ENCODE results near the gene NTHL1. TPM values are rescaled to one million over a fixed set of nuclear protein-coding genes. Genes with fewer than 3 reads are reported as not detected.
A peak's percentile ranks its signal among the peaks of the same experiment; 100 is the strongest.

The NTHL1 gene
- total and polyA plus RNA-seq, 9 of the 15 experiments (the other 6 are each of a cell fraction or from before 2014, with no cell fraction given): 1.1 to 58.8 (median 17.6) TPM

GRCh38 chr16:1992704-1993317, 54.8 kb downstream of the NTHL1 start (continued):
- no peak for TF ChIP-seq RBM25 (IDR thresholded peaks at IDR 0.05; ENCODE audit: low read depth, low read length, severe bottlenecking)
- no peak for TF ChIP-seq MXI1 (IDR thresholded peaks at IDR 0.05; ENCODE audit: low read depth, low read length)
- TF ChIP-seq POLR2B (IDR thresholded peaks at IDR 0.05; ENCODE audit: low read depth, partially characterized antibody): no peak
- no peak for TF ChIP-seq MYBL2 (IDR thresholded peaks at IDR 0.05; ENCODE audit: low read depth)
- TF ChIP-seq MYBL2 (CRISPR knock-in tag; IDR thresholded peaks at IDR 0.05; ENCODE audit: borderline replicate concordance): no peak
- no peak for TF ChIP-seq FOXP4 (CRISPR knock-in tag; IDR thresholded peaks at IDR 0.05; ENCODE audit: borderline replicate concordance)
- TF ChIP-seq ZNF780A (CRISPR knock-in tag; IDR thresholded peaks at IDR 0.05): no peak
- no peak for TF ChIP-seq EWSR1 (IDR thresholded peaks at IDR 0.05; ENCODE audit: borderline replicate concordance, low read depth, partially characterized antibody)
- no peak for TF ChIP-seq GTF2B (IDR thresholded peaks at IDR 0.05; ENCODE audit: extremely low read depth, insufficient read length)
- TF ChIP-seq CC2D1A (IDR thresholded peaks at IDR 0.05): no peak
- TF ChIP-seq MXD1 (CRISPR knock-in tag; IDR thresholded peaks at IDR 0.05; ENCODE audit: borderline replicate concordance, poor library complexity, severe bottlenecking): no peak
- TF ChIP-seq ZNF518B (CRISPR knock-in tag; IDR thresholded peaks at IDR 0.05): no peak
- no peak for TF ChIP-seq LARP7 (IDR thresholded peaks at IDR 0.05)
- TF ChIP-seq MAX (CRISPR knock-in tag; IDR thresholded peaks at IDR 0.05): peak; percentile 50; the same call in 1 of the 2 replicates
- TF ChIP-seq TCF7L2 (IDR thresholded peaks at IDR 0.05; ENCODE audit: low read depth, low read length): no peak
- TF ChIP-seq ATF7 (IDR thresholded peaks at IDR 0.05): 0 out of 2 replicates have a peak, but pooled peaks have one; percentile 18
- TF ChIP-seq MEF2D (tag; conservative IDR thresholded peaks at IDR 0.05; ENCODE audit: low read depth): no peak
- TF ChIP-seq SIN3B (IDR thresholded peaks at IDR 0.05; ENCODE audit: low read depth): no peak
- no peak for TF ChIP-seq POU5F1 (IDR thresholded peaks at IDR 0.05; ENCODE audit: borderline replicate concordance, low read depth, low read length, partially characterized antibody)
- no peak for TF ChIP-seq DLX4 (CRISPR knock-in tag; IDR thresholded peaks at IDR 0.05)
- no peak for TF ChIP-seq CREM (IDR thresholded peaks at IDR 0.05; ENCODE audit: low read depth)
- no peak for TF ChIP-seq ZSCAN32 (CRISPR knock-in tag; IDR thresholded peaks at IDR 0.05)

Data from K562 (cell line).